Measurements from ENCODE around the gene TCF3.

DNA sequence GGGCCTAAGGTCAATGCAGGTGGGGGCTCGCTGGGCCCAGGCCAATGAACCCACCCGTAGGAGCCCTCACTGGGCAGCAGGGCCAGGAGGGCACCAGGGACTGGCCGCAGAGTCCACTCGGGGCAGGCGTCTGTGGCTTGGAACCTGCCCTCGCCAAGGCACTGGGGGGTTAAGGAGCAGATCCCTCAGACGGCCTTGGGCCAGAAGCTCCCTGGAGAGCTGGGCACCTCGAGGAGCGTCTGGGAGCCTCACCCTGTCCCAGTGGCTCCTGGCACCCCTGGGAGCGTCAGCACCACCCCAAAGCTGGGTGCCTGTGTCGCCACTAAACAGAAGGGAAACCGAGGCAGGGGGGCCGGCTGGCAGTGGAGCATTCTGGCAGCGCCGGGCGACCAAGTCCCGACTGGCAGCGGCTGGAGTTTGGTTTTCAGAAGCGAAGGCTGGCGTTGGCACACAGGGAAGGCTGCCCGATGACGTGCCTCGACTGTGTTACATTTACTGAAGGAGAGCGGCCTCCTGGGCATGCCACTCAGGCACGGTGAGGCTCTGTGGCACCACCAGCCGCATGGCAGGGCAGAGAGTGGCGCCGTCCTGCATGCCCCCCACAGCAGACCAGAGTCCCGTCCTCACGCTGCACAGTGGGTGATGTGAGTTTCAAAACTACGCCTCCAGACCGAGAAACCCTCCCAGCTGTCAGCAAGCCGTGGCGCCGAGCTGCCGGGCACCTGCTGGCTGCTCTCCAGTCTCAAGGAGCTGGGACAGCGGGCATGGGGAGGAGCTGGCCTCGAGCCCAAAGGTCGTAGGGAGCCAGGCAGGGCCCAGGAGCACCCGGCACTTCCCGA, 75.1 kb downstream of the TCF3 start:
- TF ChIP-seq, protein P1, sequence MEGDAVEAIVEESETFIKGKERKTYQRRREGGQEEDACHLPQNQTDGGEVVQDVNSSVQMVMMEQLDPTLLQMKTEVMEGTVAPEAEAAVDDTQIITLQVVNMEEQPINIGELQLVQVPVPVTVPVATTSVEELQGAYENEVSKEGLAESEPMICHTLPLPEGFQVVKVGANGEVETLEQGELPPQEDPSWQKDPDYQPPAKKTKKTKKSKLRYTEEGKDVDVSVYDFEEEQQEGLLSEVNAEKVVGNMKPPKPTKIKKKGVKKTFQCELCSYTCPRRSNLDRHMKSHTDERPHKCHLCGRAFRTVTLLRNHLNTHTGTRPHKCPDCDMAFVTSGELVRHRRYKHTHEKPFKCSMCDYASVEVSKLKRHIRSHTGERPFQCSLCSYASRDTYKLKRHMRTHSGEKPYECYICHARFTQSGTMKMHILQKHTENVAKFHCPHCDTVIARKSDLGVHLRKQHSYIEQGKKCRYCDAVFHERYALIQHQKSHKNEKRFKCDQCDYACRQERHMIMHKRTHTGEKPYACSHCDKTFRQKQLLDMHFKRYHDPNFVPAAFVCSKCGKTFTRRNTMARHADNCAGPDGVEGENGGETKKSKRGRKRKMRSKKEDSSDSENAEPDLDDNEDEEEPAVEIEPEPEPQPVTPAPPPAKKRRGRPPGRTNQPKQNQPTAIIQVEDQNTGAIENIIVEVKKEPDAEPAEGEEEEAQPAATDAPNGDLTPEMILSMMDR (IDR thresholded peaks at IDR 0.05; ENCODE audit: control extremely low read depth in 1 of 3, insufficient read depth in 1 of 3, low read depth in 1 of 3, low read length in 3 of 3) = no peak
- TF ChIP-seq TAF1 (IDR thresholded peaks at IDR 0.05; ENCODE audit: low read depth, low read length) (no peak), JUND (IDR thresholded peaks at IDR 0.05; ENCODE audit: low read length) (no peak)
- TF ChIP-seq, protein P2, sequence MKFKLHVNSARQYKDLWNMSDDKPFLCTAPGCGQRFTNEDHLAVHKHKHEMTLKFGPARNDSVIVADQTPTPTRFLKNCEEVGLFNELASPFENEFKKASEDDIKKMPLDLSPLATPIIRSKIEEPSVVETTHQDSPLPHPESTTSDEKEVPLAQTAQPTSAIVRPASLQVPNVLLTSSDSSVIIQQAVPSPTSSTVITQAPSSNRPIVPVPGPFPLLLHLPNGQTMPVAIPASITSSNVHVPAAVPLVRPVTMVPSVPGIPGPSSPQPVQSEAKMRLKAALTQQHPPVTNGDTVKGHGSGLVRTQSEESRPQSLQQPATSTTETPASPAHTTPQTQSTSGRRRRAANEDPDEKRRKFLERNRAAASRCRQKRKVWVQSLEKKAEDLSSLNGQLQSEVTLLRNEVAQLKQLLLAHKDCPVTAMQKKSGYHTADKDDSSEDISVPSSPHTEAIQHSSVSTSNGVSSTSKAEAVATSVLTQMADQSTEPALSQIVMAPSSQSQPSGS (IDR thresholded peaks at IDR 0.05; ENCODE audit: low read length) = no peak

Measured in H1 (cell line).